ENCODE results near the gene P2RY8.

Gene P2RY8

GRCh38 chrX:1462596-1463251 is 74.3 kb downstream of the P2RY8 start:
- H3K4me1 ChIP-seq (ENCODE audit: control insufficient read depth, insufficient read depth, low read length): no peaks in the 10 kb centered on the region
- H3K36me3 ChIP-seq (ENCODE audit: control insufficient read depth, insufficient read depth, low read length): no peaks in the 10 kb centered on the region
- H3K9ac ChIP-seq (ENCODE audit: low read length): no peak overlapping the region
- no peak overlapping the region for H3K27ac ChIP-seq (ENCODE audit: low read depth, low read length)
- H3K4me3 ChIP-seq (ENCODE audit: low read length): no peak overlapping the region
- no peaks in the 10 kb centered on the region for H3K27me3 ChIP-seq (ENCODE audit: control insufficient read depth, insufficient read depth, low read length)

- Histone ChIP-seq H3K27ac (ENCODE audit: low read depth, low read length) (no peak overlapping the region), H3K4me3 (ENCODE audit: low read length) (no peak overlapping the region), H3K4me1 (ENCODE audit: control insufficient read depth, insufficient read depth, low read length) (no peaks in the 10 kb centered on the region), H3K36me3 (ENCODE audit: control insufficient read depth, insufficient read depth, low read length) (no peaks in the 10 kb centered on the region), H3K27me3 (ENCODE audit: control insufficient read depth, insufficient read depth, low read length) (no peaks in the 10 kb centered on the region), H3K9ac (ENCODE audit: low read length) (no peak overlapping the region)
Observed at GRCh38 chrX:1462110-1462509, 74.9 kb downstream of the P2RY8 start.

GRCh38 chrX:1455948-1456280 is 81.1 kb downstream of the P2RY8 start:
- H3K4me3 ChIP-seq (ENCODE audit: low read length): no peak overlapping the region
- H3K9ac ChIP-seq (ENCODE audit: low read length): no peak overlapping the region
- no peaks in the 10 kb centered on the region for H3K4me1 ChIP-seq (ENCODE audit: control insufficient read depth, insufficient read depth, low read length)
- no peak overlapping the region for H3K27ac ChIP-seq (ENCODE audit: low read depth, low read length)
- no peaks in the 10 kb centered on the region for H3K36me3 ChIP-seq (ENCODE audit: control insufficient read depth, insufficient read depth, low read length)
- H3K27me3 ChIP-seq (ENCODE audit: control insufficient read depth, insufficient read depth, low read length): no peaks in the 10 kb centered on the region

- H3K4me3 ChIP-seq (ENCODE audit: low read length): peak overlapping the region; percentile 41
- H3K4me1 ChIP-seq (ENCODE audit: control insufficient read depth, insufficient read depth, low read length): no peaks in the 10 kb centered on the region
- no peak overlapping the region for H3K9ac ChIP-seq (ENCODE audit: low read length)
- H3K27ac ChIP-seq (ENCODE audit: low read depth, low read length): no peak overlapping the region
- no peaks in the 10 kb centered on the region for H3K27me3 ChIP-seq (ENCODE audit: control insufficient read depth, insufficient read depth, low read length)
- no peaks in the 10 kb centered on the region for H3K36me3 ChIP-seq (ENCODE audit: control insufficient read depth, insufficient read depth, low read length)
Observed at GRCh38 chrX:1453951-1454785, 82.8 kb downstream of the P2RY8 start.

- no peaks in the 10 kb centered on the region for H3K27me3 ChIP-seq (ENCODE audit: control insufficient read depth, insufficient read depth, low read length)
- H3K27ac ChIP-seq (ENCODE audit: low read depth, low read length): peak overlapping the region; percentile 95
- H3K4me1 ChIP-seq (ENCODE audit: control insufficient read depth, insufficient read depth, low read length): no peaks in the 10 kb centered on the region
- H3K9ac ChIP-seq (ENCODE audit: low read length): peak overlapping the region; percentile 56
- no peaks in the 10 kb centered on the region for H3K36me3 ChIP-seq (ENCODE audit: control insufficient read depth, insufficient read depth, low read length)
- H3K4me3 ChIP-seq (ENCODE audit: low read length): peak overlapping the region; percentile 80
Observed at GRCh38 chrX:1453395-1453783, 83.6 kb downstream of the P2RY8 start.

- peak within 1 kb of the TSS; percentile 95 for H3K27ac ChIP-seq (ENCODE audit: low read depth, low read length)
- peak within 1 kb of the TSS; percentile 73 for H3K9ac ChIP-seq (ENCODE audit: low read length)
- no peaks in the 10 kb centered on the region for H3K27me3 ChIP-seq (ENCODE audit: control insufficient read depth, insufficient read depth, low read length)
- H3K4me3 ChIP-seq (ENCODE audit: low read length): peak within 1 kb of the TSS; percentile 92
- H3K36me3 ChIP-seq (ENCODE audit: control insufficient read depth, insufficient read depth, low read length): peaks cover 2% of the 10 kb centered on the region
- no peaks in the 10 kb centered on the region for H3K4me1 ChIP-seq (ENCODE audit: control insufficient read depth, insufficient read depth, low read length)
Observed at GRCh38 chrX:1452516-1453394, 84.2 kb downstream of the P2RY8 start, which contains the start of gene ASMTL. Gene ASMTL (minus strand): TSS chrX:1452909. CDS start chrX:1452840, 69 bp downstream.

GRCh38 chrX:1451661-1452515 is 85.1 kb downstream of the P2RY8 start:
- peaks cover 2% of the 10 kb centered on the region for H3K36me3 ChIP-seq (ENCODE audit: control insufficient read depth, insufficient read depth, low read length)
- H3K27me3 ChIP-seq (ENCODE audit: control insufficient read depth, insufficient read depth, low read length): no peaks in the 10 kb centered on the region
- H3K4me3 ChIP-seq (ENCODE audit: low read length): peak overlapping the region; percentile 92
- peak overlapping the region; percentile 73 for H3K9ac ChIP-seq (ENCODE audit: low read length)
- peak overlapping the region; percentile 83 for H3K27ac ChIP-seq (ENCODE audit: low read depth, low read length)
- no peaks in the 10 kb centered on the region for H3K4me1 ChIP-seq (ENCODE audit: control insufficient read depth, insufficient read depth, low read length)

- H3K9ac ChIP-seq (ENCODE audit: low read length): no peak overlapping the region
- peaks cover 2% of the 10 kb centered on the region for H3K36me3 ChIP-seq (ENCODE audit: control insufficient read depth, insufficient read depth, low read length)
- no peaks in the 10 kb centered on the region for H3K27me3 ChIP-seq (ENCODE audit: control insufficient read depth, insufficient read depth, low read length)
- H3K4me1 ChIP-seq (ENCODE audit: control insufficient read depth, insufficient read depth, low read length): no peaks in the 10 kb centered on the region
- H3K4me3 ChIP-seq (ENCODE audit: low read length): no peak overlapping the region
- H3K27ac ChIP-seq (ENCODE audit: low read depth, low read length): no peak overlapping the region
Observed at GRCh38 chrX:1451251-1451660, 85.7 kb downstream of the P2RY8 start.

- Histone ChIP-seq H3K27me3 (ENCODE audit: control insufficient read depth, insufficient read depth, low read length) (no peaks in the 10 kb centered on the region), H3K36me3 (ENCODE audit: control insufficient read depth, insufficient read depth, low read length) (peaks cover 2% of the 10 kb centered on the region), H3K27ac (ENCODE audit: low read depth, low read length) (no peak overlapping the region), H3K4me3 (ENCODE audit: low read length) (no peak overlapping the region), H3K4me1 (ENCODE audit: control insufficient read depth, insufficient read depth, low read length) (no peaks in the 10 kb centered on the region), H3K9ac (ENCODE audit: low read length) (no peak overlapping the region)
Observed at GRCh38 chrX:1450361-1451161, 86.4 kb downstream of the P2RY8 start.

- Histone ChIP-seq H3K9ac (ENCODE audit: low read length) (no peak overlapping the region), H3K27ac (ENCODE audit: low read depth, low read length) (no peak overlapping the region), H3K27me3 (ENCODE audit: control insufficient read depth, insufficient read depth, low read length) (no peaks in the 10 kb centered on the region), H3K4me1 (ENCODE audit: control insufficient read depth, insufficient read depth, low read length) (no peaks in the 10 kb centered on the region), H3K36me3 (ENCODE audit: control insufficient read depth, insufficient read depth, low read length) (peaks cover 2% of the 10 kb centered on the region), H3K4me3 (ENCODE audit: low read length) (no peak overlapping the region)
Observed at GRCh38 chrX:1449823-1450149, 87.2 kb downstream of the P2RY8 start.

GRCh38 chrX:1449036-1449822 is 87.8 kb downstream of the P2RY8 start:
- no peaks in the 10 kb centered on the region for H3K27me3 ChIP-seq (ENCODE audit: control insufficient read depth, insufficient read depth, low read length)
- no peak overlapping the region for H3K4me3 ChIP-seq (ENCODE audit: low read length)
- peaks cover 2% of the 10 kb centered on the region for H3K36me3 ChIP-seq (ENCODE audit: control insufficient read depth, insufficient read depth, low read length)
- no peaks in the 10 kb centered on the region for H3K4me1 ChIP-seq (ENCODE audit: control insufficient read depth, insufficient read depth, low read length)
- no peak overlapping the region for H3K9ac ChIP-seq (ENCODE audit: low read length)
- H3K27ac ChIP-seq (ENCODE audit: low read depth, low read length): no peak overlapping the region

All from rectal smooth muscle tissue (tissue), 1 donor.